Epidermal melanocyte (primary cell): ENCODE measurements around the gene VEGFB.

ENCODE experiments used
- DNase-seq: peaks from one replicate; pipeline ENCODE4 v3.0.0; 2011; ENCODE audit warnings: low spot score; ENCODE audit not compliant: insufficient read length

Gene VEGFB

DNA sequence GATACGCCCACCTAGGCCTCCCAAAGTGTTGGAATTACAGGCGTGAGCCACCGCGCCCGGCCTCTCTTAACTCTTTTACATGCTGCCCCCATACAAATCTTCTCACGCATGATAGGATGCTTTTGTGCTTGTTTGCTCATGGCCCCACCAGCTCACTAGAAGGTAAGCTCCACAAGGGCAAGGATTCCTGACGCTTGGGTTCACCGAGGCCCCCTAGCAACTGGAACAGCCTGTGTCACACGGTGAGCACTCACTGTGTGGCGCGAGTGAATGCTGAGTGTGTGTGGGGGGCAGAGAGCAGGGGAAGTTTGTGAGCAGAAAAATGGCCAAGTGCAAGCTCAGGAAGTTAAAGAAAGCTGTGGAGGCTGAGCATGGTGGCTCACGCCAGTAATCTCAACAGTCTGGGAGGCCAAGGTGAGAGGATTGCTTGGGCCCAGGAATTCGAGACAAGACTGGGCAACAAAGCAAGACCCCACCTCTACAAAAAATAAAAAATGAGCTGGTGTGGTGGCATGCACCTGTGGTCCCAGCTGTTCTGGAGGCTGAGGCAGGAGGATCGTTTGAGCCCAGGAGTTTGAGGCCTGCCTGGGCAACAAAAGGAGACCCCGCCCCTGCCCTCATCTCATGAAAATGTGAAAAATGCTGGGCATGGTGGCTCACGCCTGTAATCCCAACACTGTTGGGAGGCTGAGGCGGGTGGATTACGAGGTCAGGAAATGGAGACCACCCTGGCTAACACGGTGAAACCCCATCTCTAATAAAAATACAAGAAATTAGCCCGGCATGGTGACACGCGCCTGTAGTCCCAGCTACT, 47.8 kb downstream of the VEGFB start:
- no peak for DNase-seq

DNA sequence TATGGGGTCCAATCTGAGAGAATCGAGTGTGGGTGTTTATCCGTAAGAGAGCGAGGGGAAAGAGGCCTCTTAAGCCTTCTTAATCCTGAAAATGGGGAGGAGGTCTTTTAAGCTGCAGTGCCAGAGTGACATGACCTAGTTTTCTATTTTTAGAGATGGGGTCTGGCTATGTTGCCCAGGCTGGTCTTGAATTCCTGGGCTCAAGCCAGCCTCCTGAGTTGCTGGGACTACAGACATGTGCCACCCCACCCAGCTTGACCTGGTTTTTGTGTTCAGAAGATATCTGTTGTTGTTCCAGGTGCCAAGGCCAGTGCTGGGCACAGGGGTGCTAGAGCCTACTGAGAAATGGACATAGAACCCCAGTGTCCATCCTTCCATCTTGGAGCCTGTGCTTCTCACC, 48.7 kb downstream of the VEGFB start:
- no peak for DNase-seq

DNA sequence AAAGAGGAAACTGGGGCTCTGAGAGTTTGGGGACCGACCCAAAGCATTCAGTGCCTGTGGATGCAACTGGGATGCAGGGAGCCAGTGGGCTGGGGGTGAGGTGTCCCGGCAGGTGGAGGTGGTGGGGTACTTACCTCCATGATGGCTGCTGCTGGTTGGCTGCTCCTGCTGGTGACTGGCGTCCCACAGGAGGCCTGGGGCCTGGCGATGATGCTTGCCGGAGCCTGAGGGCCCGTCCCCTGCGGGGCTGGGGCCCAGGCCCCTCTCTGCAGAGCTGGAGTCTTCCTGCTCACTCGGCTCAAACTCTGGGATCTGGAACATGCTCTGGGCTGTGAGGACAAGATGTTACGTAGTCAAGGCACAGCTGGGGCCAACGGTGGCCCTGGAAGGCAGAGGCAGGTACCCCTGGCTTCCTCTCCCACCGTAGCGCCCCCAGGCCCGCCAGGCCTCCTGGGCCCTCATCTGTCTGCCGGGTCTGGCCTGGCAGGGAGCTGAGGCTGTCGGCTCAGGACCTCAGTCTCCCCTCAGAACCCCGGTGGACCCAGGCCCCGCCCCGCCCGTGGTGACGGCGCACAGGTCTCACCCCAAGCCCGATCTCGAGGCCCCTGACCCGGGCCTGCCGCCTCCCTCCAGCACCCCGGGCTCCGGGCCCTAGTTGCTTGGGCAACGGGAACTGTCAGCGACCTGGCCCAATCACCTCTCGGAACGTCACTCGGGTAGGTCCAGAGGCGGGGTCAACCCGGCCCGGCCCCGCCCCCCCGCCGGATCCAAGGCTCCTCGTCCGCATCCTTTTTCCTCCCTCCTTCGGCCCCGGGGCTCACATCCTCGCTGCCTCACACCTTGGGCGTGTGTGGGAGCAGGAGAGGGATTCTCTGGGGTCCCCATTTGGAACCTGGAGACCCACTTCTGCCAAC, 49.9 kb downstream of the VEGFB start, which contains the start of gene BAD:
BAD (minus strand) TSS at position 618 of the 914 bp plus-strand sequence; CDS start at position 321, 297 bp downstream.
- peak; percentile 99 for DNase-seq

DNA sequence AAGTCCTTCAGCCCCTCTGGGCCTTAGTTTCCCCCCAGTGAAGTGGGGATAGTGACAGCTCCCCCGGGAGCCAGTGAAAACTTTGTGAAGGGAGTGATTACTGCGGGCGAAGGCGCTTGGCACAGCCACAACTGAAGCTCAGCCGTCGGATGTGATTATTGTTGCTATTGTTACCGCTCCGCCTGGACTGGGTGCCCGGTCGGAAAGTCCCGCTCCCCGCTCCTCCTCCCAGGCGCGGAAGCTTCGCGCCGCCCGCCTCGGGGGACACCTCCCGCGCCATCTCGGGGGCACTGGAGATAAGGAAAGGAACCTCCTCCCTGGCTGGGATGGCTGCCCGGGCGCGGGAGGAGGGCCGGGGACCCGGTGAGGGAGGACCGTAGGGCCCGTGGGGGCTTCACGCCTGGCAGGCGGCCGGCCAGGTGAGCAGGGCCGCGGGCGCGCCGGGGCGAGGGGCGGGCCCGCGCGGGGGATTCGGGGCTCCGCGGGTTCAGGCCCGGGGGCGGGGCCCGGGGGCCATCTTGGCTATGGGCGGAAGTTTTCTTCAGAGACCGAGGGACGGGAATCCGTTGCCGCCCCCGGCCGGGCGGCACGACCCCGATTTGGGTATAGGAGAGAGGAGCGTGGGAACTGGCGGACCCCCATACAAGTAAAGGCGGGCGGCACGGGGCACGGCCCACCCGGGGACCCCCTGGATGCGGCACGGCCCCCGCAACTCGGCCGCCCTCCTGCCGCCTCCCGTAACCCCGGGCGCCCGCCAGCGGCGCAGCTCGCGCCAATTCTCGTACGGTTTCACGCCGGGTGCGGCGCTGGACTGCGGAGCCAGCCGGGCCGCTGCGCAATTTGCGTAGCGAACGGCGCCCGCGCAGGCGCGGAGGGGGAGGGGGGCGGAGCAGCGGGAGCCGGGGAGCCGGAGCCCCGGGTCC, 50.8 kb downstream of the VEGFB start, which contains the start of gene GPR137:
GPR137 (plus strand) TSS at position 887 of the 923 bp plus-strand sequence. CDS start 677 bp downstream, outside the sequence.
- DNase-seq, result peak; percentile 88

DNA sequence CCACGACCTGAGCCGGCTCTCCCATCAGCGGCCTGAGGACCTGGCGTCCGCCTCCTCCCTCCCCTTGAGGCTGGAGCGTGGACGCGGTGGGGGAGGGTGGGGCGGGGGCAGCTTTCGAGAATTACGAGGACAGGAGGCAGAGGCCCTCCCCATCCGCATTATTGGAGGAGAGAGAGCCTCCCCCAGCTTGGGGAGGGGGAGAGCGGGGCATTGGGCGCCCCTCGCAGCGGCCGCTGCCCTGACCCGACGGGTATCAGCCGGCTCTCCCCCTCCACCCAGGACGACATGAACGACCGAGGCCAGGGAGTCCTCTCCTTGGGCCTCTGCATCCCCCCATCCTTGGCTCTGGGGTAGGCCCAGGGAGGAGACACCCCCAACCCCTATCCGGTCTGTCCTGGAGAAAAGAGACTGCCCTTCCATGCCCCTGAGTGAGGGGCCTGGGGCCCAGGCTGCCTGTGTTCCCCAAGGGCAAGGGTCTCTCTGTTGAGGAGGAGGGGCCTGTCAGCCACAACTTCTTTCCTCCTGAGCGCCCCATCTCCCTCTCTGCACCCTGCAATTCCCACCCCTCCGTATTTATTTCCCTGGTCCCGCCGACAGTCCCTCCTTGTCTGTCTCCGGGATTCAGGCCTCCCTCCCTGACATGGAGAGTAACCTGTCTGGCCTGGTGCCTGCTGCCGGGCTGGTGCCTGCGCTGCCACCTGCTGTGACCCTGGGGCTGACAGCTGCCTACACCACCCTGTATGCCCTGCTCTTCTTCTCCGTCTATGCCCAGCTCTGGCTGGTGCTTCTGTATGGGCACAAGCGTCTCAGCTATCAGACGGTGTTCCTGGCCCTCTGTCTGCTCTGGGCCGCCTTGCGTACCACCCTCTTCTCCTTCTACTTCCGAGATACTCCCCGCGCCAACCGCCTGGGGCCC, 51.8 kb downstream of the VEGFB start:
- no peak for DNase-seq

DNA sequence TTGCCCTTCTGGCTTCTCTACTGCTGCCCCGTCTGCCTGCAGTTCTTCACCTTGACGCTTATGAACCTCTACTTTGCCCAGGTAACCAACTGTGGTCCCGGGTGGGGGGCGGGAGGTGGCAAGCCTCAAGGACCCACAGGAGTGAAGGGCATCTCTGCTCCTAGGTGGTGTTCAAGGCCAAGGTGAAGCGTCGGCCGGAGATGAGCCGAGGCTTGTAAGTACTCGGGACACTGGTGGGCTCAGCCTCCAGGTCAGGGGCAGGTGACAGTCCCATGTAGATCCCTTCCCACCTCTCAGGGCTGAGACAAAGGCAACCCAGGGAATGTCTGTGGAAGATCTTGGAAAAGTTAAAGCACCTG, 52.4 kb downstream of the VEGFB start:
- no peak for DNase-seq

DNA sequence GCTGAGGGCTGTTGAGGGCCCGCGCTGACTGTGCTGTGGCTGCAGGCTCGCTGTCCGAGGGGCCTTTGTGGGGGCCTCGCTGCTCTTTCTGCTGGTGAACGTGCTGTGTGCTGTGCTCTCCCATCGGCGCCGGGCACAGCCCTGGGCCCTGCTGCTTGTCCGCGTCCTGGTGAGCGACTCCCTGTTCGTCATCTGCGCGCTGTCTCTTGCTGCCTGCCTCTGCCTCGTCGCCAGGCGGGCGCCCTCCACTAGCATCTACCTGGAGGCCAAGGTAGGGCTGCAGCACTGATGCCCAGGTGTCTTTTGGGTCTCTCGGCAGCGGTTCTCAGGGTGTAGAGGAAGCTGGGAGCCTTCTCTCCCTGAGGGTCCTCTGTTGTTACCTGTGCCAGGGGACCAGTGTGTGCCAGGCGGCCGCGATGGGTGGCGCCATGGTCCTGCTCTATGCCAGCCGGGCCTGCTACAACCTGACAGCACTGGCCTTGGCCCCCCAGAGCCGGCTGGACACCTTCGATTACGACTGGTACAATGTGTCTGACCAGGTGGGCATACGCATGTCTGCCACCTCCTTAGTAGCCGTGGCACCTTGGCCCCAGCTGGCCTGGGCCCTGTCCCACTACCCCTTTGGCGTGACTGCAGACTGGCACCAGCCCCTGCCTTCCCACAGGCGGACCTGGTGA, 53.4 kb downstream of the VEGFB start:
- no peak for DNase-seq

DNA sequence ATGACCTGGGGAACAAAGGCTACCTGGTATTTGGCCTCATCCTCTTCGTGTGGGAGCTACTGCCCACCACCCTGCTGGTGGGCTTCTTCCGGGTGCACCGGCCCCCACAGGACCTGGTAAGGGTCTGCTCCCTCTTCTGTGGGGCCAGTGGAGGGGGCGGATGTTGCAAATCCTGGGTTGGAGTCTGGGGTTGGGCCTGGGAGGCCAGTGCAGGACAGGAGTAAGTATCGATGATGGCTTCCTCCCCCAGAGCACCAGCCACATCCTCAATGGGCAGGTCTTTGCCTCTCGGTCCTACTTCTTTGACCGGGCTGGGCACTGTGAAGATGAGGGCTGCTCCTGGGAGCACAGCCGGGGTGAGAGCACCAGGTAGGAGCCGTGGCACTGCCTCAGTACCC, 54.0 kb downstream of the VEGFB start:
- DNase-seq, result no peak
